KMS-11 (cell line): ENCODE measurements around the gene TRABD2B.

Source experiments
- H2AFZ ChIP-seq: fragments of 200-600 bp; sonication (generic); 2 replicates; pipeline ENCODE4 v1.6.1; 2016; ENCODE audit warnings: antibody characterized with exemption, mixed run types, low read depth
- H3K27ac ChIP-seq: fragments of 200-600 bp; sonication (generic); 2 replicates; pipeline ENCODE4 v1.6.1; 2016; ENCODE audit warnings: mild to moderate bottlenecking, mixed run types
- H3K27me3 ChIP-seq: fragments of 200-600 bp; sonication (generic); 2 replicates; pipeline ENCODE4 v1.6.1; 2017; ENCODE audit warnings: mild to moderate bottlenecking, low read depth, mixed run types, moderate library complexity; ENCODE audit not compliant: insufficient read depth
- H3K36me3 ChIP-seq: fragments of 200-600 bp; sonication (generic); 2 replicates; pipeline ENCODE4 v1.6.1; 2017; ENCODE audit warnings: mild to moderate bottlenecking, mixed run types; ENCODE audit not compliant: insufficient read depth
- H3K4me1 ChIP-seq: fragments of 200-600 bp; sonication (generic); 2 replicates; pipeline ENCODE4 v1.6.1; 2016; ENCODE audit warnings: mild to moderate bottlenecking, low read depth, mixed run types; ENCODE audit not compliant: poor library complexity, severe bottlenecking
- H3K4me2 ChIP-seq: fragments of 200-600 bp; sonication (generic); 2 replicates; pipeline ENCODE4 v1.7.0; 2016; ENCODE audit warnings: mild to moderate bottlenecking, mixed run types
- H3K4me3 ChIP-seq: fragments of 200-600 bp; sonication (generic); IDR thresholded peaks from 2 replicates; pipeline ENCODE4 v1.6.1; 2017; ENCODE audit warnings: low read depth, low read length, mixed read lengths; ENCODE audit not compliant: insufficient read depth
- H3K79me2 ChIP-seq: fragments of 200-600 bp; sonication (generic); 2 replicates; pipeline ENCODE4 v1.6.1; 2016; ENCODE audit warnings: low read depth, mixed run types; ENCODE audit not compliant: insufficient read depth
- H3K9ac ChIP-seq: fragments of 200-600 bp; sonication (generic); 2 replicates; pipeline ENCODE4 v1.6.1; 2016; ENCODE audit warnings: mild to moderate bottlenecking, mixed run types
- H4K20me1 ChIP-seq: fragments of 200-600 bp; sonication (generic); 2 replicates; pipeline ENCODE4 v1.6.1; 2016; ENCODE audit warnings: mild to moderate bottlenecking, mixed run types; ENCODE audit not compliant: insufficient read depth
- CTCF ChIP-seq: fragments of 200-600 bp; sonication (generic); conservative IDR thresholded peaks from 2 replicates; pipeline ENCODE4 v1.6.1; 2017; ENCODE audit warnings: low read depth, mild to moderate bottlenecking, antibody characterized with exemption, low read length, moderate library complexity, mixed read lengths

The TRABD2B gene

DNA sequence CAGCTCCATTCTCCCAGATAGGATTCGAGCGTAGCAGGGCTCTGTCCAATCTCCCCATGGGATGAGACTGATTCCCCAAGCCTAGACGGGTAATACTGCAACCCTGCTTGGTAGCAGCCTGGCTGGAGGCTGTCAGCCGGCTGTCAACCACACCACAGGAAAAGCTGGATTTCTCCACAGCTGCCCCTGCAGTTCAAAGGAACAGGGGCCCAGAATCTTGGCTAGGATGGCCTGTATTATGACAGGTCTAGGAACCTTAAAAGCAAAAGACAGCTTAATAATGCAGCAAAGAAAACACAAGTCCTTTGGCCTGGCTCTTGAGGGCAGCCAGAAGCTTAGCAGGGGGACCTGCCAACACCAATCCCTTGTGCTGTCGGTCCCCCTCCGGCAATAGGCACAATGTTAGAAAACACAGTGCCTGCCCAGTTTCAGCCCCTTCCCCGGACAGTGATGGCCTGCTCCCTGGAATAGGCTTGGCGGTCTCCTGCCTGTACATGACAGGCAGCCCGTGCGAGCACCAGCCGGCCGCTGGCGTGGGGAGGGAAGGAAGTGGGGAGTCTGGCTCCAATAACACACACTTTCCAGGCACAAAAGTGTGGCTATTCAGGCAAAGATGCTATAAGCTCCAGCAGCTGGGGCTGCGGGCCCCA, 90.5 kb downstream of the TRABD2B start:
- Histone ChIP-seq H3K27me3 (no peaks in the 10 kb centered on the region), H3K27ac (no peak overlapping the region), H3K4me3 (no peak overlapping the region), H2AFZ (no peak overlapping the region), H3K9ac (no peak overlapping the region), H3K36me3 (no peaks in the 10 kb centered on the region), H3K79me2 (no peaks in the 10 kb centered on the region), H4K20me1 (no peaks in the 10 kb centered on the region), H3K4me2 (no peak overlapping the region), H3K4me1 (no peaks in the 10 kb centered on the region)
- TF ChIP-seq CTCF, result no peak

- no peaks in the 10 kb centered on the region for H3K27me3 ChIP-seq
- no peaks in the 10 kb centered on the region for H3K4me1 ChIP-seq
- H3K27ac ChIP-seq, result no peak overlapping the region
- H3K4me3 ChIP-seq, result no peak overlapping the region
- no peaks in the 10 kb centered on the region for H4K20me1 ChIP-seq
- no peak overlapping the region for H2AFZ ChIP-seq
- H3K79me2 ChIP-seq, result no peaks in the 10 kb centered on the region
- no peaks in the 10 kb centered on the region for H3K36me3 ChIP-seq
- no peak overlapping the region for H3K4me2 ChIP-seq
- H3K9ac ChIP-seq, result no peak overlapping the region
- TF ChIP-seq CTCF, result no peak
Observed at GRCh38 chr1:47906009-47906432, 91.2 kb downstream of the TRABD2B start.

GRCh38 chr1:47903723-47904122, 93.5 kb downstream of the TRABD2B start:
- no peak overlapping the region for H3K9ac ChIP-seq
- no peak overlapping the region for H2AFZ ChIP-seq
- H3K27me3 ChIP-seq, result no peaks in the 10 kb centered on the region
- no peaks in the 10 kb centered on the region for H3K4me1 ChIP-seq
- H3K4me2 ChIP-seq, result no peak overlapping the region
- H3K36me3 ChIP-seq, result no peaks in the 10 kb centered on the region
- no peak overlapping the region for H3K27ac ChIP-seq
- no peaks in the 10 kb centered on the region for H3K79me2 ChIP-seq
- no peaks in the 10 kb centered on the region for H4K20me1 ChIP-seq
- TF ChIP-seq CTCF, result no peak
- H3K4me3 ChIP-seq, result no peak overlapping the region

DNA sequence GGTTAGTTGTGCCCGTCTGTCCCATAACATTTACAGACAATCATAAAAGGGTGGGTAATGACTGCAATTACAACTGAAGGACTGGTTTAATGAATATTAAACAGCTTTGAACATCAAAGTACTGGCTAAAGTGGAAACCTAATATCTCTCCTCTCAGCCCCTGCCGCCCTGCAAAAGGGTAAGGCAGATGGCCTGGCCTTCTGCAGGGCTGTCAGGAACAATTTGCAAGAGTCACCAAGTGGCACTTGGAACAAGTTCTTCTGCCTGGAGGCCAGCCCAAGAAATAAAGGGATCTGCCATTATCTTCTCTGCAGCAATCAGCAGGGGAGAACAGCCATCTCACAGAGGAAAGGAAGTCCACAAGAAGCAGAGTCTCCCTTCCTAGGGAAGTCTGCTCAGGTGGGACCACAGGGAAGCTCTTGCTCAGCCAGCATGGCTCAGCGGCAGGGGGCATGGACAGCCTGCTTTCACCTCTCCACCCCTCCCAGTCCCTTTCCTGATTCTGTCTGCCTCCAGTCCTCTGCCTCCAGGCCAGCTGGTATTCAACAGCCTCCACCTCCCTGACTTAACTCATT, 96.1 kb downstream of the TRABD2B start:
- Histone ChIP-seq H3K27ac (no peak overlapping the region), H3K9ac (no peak overlapping the region)

More for the DNA sequence above, 96.1 kb downstream of the TRABD2B start:
- H3K4me2 ChIP-seq, result no peak overlapping the region
- no peaks in the 10 kb centered on the region for H3K27me3 ChIP-seq
- TF ChIP-seq CTCF, result no peak
- H4K20me1 ChIP-seq, result no peaks in the 10 kb centered on the region
- H3K79me2 ChIP-seq, result no peaks in the 10 kb centered on the region
- H3K36me3 ChIP-seq, result no peaks in the 10 kb centered on the region
- H3K4me3 ChIP-seq, result no peak overlapping the region
- no peaks in the 10 kb centered on the region for H3K4me1 ChIP-seq
- H2AFZ ChIP-seq, result no peak overlapping the region
